DMS153 treated with DMSO at 0.1 percent for 48 hours (cell line): ENCODE data around the gene HAP1.
A peak's percentile ranks its signal among the peaks of the same experiment; 100 is the strongest.

Experiments
- DNase-seq: peaks from one replicate; lab custom pipeline; 2025; ENCODE audit not compliant: unreplicated experiment; lab: John Stamatoyannopoulos, UW

HAP1 gene

DNA sequence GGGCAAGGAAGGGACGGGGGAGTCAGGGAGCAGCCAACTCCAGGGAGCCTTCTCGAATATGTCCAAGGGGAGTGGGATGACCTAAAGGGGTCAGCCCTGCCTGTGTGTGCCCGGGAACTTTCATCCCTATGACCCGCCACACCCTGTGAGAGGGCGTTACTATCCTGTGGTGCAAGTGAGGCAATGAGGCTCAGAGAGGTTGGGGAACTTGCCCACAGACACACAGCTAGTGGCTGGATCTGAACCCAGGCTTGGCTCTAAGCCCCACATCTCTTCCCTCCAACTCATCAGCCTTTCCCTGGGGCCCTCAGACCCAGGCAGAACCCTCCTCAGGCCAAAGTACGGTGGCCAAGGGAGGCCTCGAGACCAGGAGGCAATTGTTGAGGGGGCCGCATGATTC lies 28.9 kb upstream of the HAP1 start:
- no peak for DNase-seq

DNA sequence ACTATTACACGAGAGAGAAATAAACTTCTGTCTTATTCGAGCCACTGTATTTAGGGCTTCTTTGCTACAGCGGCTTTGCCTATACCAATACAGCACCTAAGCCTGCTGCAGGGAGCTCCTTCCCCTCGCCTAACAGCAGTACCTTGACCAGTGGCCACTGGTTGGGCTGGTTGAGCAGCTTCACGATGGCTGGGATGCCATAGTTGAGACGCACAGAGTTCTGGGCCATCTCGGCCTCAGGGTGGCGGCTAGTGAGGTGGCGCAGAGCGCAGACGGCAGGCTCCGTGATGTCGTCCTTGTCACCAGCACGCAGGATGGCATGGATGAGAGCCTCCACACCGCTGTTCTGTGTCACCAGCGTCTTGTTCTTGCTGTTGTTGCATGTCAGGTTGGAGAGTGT lies 28.4 kb upstream of the HAP1 start:
- DNase-seq = no peak

DNA sequence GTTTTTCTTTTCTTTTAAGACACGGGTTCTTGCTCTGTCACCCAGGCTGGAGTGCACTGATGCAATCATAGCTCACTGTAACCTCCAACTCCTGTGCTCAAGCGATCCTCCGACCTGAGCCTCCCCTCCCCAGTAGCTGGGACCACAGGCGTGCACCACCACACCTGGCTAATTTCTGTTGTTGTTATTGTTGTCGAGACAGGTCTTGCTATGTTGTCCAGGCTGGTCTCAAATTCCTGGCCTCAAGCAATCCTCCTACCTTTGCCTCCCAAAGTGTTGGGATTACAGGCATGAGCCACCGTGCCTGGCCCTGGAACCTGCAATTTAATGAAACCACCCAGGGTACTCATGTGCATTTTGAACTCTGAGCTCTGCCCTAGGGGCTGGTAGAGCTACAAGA lies 27.9 kb upstream of the HAP1 start:
- no peak for DNase-seq

DNA sequence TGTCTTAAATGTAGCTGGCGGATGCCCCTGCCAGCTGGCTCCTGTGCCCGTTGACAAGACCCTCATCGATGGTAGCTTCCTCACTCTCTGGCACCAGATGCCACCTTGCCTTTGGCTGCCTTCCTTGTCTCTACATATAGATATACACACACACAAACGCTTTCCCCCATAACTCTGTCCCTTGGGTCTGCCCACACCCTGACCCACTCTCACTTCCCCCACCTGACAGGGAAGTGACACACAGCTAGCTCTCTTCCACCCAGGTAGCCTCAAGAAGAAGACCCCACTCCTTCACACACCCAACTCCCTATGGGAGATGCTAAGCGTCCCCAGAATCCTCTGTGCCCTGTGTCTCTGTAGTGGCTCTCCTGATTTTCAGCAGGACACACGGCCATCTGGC lies 26.4 kb upstream of the HAP1 start:
- no peak for DNase-seq

DNA sequence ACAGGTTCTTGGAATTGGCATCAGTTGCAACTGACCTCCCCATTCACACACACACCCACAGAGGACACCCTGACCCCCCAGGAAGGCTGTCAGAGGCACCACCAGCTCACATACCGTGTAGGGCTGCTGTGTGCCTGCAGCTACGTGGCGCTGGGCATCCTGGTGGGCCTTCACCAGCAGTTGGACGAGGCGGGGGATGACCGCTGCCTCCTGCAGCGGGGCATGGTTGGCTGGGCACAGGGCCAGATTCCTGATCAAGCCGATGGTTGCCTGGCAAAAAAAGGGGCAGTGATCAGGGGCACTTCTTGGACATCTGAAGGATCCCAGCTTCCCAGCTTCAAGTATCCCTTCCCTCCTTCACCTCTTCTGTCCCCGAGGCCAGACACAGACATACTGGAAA lies 24.2 kb upstream of the HAP1 start:
- DNase-seq = no peak

GRCh38 chr17:41754066-41754465 lies 19.6 kb upstream of the HAP1 start:
- DNase-seq = no peak

GRCh38 chr17:41751288-41751687 lies 16.8 kb upstream of the HAP1 start:
- DNase-seq = no peak

DNA sequence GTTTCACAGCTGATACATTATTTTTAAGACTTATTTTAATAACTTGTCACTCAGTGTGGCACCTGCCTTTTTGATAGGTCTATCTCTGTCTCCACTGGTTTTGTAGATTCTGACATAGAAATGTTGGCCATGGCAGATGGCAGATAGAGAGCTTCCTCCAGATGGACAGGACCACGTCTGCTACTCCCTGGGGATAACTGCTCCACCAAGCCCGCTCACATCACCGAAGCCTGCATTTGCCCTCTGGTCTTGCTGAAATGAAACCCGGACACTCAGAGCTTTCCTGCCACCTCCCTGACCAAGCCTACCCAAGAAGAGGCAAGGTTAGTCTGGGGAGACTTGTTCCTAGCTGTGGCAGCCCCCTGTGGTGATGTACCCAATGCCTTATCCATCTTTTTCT lies 16.4 kb upstream of the HAP1 start:
- no peak for DNase-seq

- DNase-seq = no peak
Measured at GRCh38 chr17:41748275-41748674, 13.8 kb upstream of the HAP1 start.

DNA sequence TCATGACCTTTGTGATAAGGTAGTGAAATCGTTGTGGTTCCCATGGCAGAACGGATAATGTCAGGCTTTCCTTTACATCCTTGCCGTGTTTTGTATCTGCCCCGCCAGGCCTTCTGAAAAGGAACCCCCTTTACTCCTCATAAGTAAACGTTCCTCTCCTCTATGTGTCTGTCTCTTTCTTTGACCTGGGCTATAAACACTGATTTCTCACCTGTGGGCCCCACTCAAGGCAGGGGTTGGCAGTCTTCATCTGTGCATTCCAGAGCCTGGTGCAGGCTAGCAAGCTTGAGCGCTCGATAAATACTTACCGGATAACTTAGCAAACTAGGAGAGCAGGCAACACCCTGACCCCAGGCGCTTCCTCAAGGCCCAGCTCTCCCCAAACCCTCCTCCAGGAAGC lies 7.3 kb upstream of the HAP1 start:
- DNase-seq = no peak

GRCh38 chr17:41740506-41740905 lies 6.1 kb upstream of the HAP1 start:
- DNase-seq = no peak

- peak; percentile 84 for DNase-seq
Measured at GRCh38 chr17:41739661-41740352, 5.4 kb upstream of the HAP1 start.

DNA sequence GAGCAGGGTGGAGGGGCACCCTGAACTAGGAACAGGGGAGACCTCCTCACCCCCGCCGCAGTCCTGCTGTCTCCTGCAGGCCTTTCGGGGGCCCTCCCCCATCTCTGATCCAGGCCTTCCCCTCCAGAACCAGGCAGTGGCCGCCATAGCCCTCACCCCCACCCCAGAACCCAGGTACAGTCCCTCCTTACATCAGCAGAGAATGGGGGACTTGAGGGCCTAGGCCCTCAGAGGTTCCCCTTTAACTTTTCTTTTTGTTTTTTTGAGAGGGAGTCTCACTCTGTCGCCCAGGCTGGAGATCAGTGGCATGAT lies 4.3 kb upstream of the HAP1 start:
- DNase-seq = no peak

- peak; percentile 69 for DNase-seq
Measured at GRCh38 chr17:41738077-41738800, 3.8 kb upstream of the HAP1 start.

DNA sequence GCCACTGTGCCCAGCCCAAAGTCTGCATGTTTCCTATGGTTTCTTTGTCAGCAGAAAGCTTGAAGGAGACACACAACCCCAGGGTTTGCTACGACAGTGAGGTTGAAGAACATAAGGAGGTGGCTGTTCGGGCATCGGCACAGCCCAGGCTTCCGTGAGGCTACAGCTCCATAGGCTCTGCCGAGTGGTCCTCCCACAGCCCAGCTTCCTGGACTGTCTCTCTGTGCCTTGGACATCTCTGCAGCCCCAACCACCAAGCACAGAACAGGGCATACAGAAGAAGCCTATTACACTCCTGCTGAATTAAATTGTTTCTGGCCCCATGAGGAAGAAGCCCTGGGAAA lies 3.2 kb upstream of the HAP1 start:
- no peak for DNase-seq

GRCh38 chr17:41736983-41737679 lies 2.7 kb upstream of the HAP1 start:
- no peak for DNase-seq

DNA sequence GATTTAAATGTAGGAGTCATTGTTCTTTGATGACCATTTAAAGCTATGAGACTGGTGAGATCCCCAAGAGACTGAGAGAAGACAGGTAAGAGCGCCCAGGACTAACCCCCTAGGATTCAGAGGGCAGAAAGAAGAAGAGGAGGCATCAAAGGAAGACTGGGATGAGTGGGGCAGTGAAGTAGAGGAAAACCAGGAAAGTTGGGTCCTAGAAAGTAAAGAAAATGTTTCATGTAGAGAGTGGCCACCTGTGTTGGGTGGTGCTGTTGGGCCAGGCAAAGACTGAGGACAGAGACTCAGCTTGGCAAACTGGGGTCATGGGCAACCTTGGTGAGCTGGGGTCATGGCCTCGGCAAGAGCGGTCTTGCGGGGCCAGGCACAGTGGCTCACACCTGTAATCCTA lies 1.3 kb upstream of the HAP1 start:
- DNase-seq = no peak

- peak; percentile 1 for DNase-seq
Measured at GRCh38 chr17:41734949-41735313, 488 bp upstream of the HAP1 start.

DNA sequence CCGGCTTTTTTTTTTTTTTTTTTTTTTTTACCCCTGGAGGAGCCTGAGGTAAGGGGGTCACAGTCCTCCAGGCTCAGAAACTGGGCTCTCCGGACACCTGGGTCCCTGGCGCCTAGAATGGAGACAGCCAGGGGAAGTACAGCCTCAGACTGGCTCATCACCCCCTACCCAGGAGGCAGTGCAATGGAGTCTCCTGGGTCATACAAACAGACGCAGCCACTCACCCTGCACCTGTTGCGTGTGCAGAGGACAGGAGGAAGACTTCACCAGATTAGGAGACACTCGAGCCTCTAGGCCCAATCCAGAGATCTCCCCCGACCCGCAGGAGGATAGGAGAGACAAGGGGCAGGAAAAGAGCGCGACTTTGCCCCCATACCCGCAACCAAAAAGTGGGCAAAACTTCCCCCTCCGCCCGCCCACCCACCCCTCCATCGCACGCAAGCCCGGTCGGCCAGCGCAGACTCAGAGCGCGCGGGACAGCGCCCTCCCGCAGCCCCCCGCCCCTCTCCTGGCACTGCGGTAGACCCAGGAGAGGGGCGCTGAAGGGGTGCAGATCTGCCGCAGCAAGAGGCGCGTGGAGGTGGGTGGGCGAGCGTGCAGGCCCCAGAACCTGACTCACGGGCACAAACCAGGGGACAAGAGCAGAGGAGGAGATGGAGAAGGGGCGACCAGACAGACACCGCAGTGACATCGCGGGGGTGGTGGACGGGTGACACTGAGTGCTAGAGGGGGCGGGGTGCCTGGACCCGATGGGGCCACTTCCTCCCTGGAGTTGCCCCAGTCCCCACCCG lies 900 bp downstream of the HAP1 start:
- no peak for DNase-seq

DNA sequence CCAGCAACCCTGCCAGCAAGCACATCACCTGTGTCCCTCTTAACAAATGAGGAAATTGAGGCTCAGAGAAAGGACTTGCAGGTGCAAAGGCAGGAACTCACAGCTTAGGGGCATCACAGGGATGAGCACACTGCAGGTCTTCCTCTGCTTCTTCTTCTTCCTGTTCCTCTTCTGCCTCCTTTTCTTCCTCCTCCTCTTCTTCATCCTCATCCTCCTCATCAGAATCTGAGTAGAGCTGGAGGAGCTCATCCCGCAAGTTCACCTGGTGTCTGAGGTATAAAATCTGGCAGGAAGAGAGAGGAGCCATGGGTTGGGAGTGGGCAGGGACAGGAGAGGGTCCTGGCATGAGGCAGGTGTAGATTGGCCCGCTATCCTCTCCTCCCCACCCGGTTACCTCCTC lies 2.6 kb downstream of the HAP1 start:
- no peak for DNase-seq

GRCh38 chr17:41730479-41730878 lies 4.0 kb downstream of the HAP1 start:
- DNase-seq = no peak

GRCh38 chr17:41728056-41728455 lies 6.4 kb downstream of the HAP1 start:
- no peak for DNase-seq
